GM13977 (cell line): ENCODE measurements around the gene CYB5R4.

Source experiments
- DNase-seq: peaks from one replicate; pipeline ENCODE4 v3.0.0; 2012; ENCODE audit warnings: low spot score
- CTCF ChIP-seq: IDR thresholded peaks from 2 replicates; pipeline ENCODE4 v1.5.1; 2012; ENCODE audit warnings: mild to moderate bottlenecking, control low read depth; ENCODE audit not compliant: insufficient read depth; ENCODE audit errors: extremely low read depth, missing control alignments
- in situ Hi-C: fragments of 300-500 bp; cut with MboI; formaldehyde crosslinking; loops from one replicate; pipeline ENCODE4 v1.12.0; 2022; ENCODE audit warnings: low sequenced_read_pairs, low pct_unique_long_range_greater_than_20kb, mixed read lengths, inconsistent platforms; ENCODE audit not compliant: unreplicated experiment

CYB5R4 gene

GRCh38 chr6:83974409-83975050 lies 115.0 kb downstream of the CYB5R4 start:
- in situ Hi-C loops, result no loop called here

GRCh38 chr6:83976037-83976755 lies 116.7 kb downstream of the CYB5R4 start:
- no peak for DNase-seq
- in situ Hi-C loops, result no loop called here
- no peak for TF ChIP-seq CTCF

More at GRCh38 chr6:83974409-83975050, 115.0 kb downstream of the CYB5R4 start:
- DNase-seq, result no peak
- no peak for TF ChIP-seq CTCF

- no peak for TF ChIP-seq CTCF
- DNase-seq, result no peak
- in situ Hi-C loops, result no loop called here
Observed at GRCh38 chr6:83976871-83977270, 117.4 kb downstream of the CYB5R4 start.

- no peak for TF ChIP-seq CTCF
- no peak for DNase-seq
- in situ Hi-C loops, result no loop called here
Observed at GRCh38 chr6:83978324-83978734, 118.8 kb downstream of the CYB5R4 start.

GRCh38 chr6:83978997-83979396 lies 119.5 kb downstream of the CYB5R4 start:
- no peak for DNase-seq
- in situ Hi-C loops, result no loop called here
- TF ChIP-seq CTCF, result no peak

- in situ Hi-C loops, result no loop called here
- no peak for TF ChIP-seq CTCF
- no peak for DNase-seq
Observed at GRCh38 chr6:83984411-83984810, 124.9 kb downstream of the CYB5R4 start.
